EL (cell line): Measurements from ENCODE around the gene ASAP3.
"Not testable (repeated sequence)": the region's sequence is repeated elsewhere in the genome, so short reads cannot be mapped to it uniquely, and the experiment has no call there.

Experiments used
- DNase-seq: peaks from one replicate; pipeline ENCODE4 v3.0.0-alpha.2; 2016

Gene ASAP3

DNA sequence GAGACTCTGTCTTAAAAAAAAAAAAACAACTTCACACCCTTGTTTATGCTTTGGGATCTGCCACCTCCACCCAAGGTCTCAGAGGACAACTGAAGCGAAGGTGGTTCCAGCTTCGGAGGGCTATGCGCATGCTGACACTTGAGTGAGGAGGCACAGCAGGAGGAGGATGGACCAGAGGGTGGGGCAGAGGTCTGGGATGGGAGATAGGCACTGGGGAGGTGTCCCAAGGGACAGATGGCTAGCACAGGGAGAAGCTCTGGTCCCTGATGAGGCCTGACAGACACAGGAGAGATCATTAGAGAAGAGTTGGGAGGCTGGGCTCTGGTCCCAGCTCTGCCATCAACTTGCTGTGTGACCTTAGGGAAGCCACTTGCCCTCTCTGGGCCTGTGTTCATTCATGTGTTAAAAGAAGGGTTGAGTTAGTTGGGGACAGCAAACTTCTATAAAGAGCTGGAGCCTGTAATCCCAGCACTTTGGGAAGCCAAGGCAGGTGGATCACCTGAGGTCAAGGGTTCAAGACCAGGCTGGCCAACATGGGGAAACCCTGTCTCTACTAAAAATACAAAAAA, 30.2 kb upstream of the ASAP3 start:
- DNase-seq: no peak

DNA sequence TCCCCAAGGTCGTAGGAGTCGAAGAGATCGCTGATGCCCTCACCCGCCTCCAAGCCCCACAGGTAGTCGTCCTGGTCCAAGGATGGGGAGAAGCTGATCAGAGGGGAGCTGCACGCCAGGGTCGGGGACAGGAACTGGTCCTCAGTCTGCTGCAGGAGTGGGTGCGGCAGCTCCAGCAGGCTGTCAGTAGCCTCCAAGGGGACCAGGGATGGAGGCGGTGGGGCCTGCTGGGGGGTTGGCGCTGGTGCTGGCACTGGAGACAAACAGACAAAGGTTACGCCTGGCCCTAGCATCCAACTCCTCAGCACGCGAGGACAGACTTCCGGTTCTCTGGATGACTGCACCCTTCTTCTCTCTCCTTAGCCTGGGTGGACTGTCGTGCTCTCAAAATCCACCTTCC, 25.9 kb upstream of the ASAP3 start:
- no peak for DNase-seq

DNA sequence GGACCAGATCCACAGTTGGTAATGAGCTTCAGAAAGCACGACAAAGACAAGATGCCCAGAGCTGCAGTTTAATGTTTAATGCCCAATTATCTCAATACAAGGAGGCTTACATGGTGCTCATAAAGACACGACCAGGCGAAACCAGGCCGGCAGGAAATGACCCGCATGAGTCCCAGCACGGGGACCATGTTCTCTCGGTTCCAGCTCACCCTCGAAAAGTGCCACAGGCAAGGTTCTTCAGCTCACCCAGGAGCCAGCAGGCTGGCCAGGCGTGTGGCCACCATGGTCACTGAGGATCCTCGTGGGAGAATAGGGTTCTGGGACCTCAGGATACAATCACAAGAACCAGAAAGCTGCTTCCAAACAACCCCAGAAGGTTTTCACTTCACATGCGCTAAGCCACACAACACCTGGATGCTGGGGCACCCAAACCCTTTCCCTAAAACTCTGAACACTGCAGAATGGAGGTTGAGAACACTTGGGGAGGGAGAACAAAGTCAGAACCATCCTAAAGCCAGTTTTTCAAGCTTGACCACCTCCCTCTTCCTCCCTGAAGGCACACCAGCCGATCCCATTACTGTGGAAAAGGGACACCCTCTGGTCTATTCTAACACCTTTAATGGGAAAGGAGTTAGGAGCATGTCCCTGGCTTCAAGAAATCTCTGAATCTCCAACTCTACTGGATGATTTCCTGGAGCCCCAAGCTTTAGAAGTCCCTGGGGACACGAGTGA, 22.6 kb upstream of the ASAP3 start:
- no peak for DNase-seq

DNA sequence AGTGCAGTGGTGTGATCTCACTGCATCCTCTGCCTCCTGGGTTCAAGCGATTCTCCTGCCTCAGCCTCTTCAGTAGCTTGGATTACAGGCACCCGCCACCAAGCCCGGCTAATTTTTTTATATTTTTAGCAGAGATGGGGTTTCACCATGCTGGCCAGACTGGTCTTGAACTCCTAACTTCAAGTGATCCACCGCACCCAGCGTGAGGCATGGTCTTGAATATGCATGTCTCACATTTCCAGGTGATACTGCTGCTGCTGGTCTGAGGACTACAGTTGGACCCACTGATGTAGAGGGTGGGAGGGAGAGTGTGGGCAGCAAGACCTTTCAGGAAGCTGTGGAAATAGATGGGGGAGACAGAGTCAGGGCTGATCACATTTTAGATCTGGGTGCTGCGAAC, 21.9 kb upstream of the ASAP3 start:
- DNase-seq: no peak

DNA sequence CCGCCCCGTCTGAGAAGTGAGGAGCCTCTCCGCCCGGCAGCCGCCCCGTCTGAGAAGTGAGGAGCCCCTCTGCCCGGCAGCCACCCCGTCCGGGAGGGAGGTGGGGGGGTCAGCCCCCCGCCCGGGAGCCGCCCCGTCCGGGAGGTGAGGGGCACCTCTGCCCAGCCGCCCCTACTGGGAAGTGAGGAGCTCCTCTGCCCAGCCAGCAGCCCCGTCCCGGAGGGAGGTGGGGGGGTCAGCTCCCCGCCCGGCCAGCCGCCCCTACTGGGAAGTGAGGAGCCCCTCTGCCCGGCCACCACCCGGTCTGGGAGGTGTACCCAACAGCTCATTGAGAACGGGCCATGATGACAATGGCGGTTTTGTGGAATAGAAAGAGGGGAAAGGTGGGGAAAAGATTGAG, 20.2 kb upstream of the ASAP3 start:
- not testable (repeated sequence) for DNase-seq

DNA sequence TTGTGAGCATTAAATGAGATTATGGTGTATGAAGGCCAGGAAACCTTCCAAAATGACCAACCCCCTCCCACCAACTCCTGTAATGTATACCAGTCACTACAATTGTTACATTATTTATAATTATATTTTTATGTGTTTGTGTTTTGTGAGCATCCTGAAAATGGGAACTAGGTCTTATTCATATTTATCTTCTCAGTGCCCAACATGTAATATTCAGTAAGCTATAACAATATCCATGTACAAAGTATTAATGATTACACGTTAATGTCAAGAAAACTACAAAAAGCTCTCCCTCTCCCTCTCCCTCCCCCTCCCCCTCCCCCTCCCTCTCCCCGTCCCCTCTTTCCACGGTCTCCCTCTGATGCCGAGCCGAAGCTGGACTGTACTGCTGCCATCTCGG, 19.0 kb upstream of the ASAP3 start:
- DNase-seq: no peak

DNA sequence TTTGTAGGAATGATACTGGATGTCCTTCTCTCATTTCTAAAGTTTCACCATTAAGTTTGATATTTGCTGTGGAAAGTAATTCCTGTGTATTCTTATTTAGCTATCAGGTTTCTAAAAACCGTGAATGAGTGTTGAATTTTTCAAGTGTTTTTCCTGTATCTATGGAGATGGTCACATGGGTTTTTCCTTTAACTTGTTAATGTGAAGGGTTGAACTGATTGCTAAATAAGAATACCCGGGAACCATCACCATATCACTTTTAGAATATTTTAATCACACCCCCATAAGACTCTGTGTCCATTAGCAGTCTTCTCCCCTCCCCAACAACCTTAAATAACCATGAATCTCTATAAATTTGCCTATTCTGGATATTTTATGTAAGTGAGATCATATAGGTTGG, 16.5 kb upstream of the ASAP3 start:
- DNase-seq: no peak

DNA sequence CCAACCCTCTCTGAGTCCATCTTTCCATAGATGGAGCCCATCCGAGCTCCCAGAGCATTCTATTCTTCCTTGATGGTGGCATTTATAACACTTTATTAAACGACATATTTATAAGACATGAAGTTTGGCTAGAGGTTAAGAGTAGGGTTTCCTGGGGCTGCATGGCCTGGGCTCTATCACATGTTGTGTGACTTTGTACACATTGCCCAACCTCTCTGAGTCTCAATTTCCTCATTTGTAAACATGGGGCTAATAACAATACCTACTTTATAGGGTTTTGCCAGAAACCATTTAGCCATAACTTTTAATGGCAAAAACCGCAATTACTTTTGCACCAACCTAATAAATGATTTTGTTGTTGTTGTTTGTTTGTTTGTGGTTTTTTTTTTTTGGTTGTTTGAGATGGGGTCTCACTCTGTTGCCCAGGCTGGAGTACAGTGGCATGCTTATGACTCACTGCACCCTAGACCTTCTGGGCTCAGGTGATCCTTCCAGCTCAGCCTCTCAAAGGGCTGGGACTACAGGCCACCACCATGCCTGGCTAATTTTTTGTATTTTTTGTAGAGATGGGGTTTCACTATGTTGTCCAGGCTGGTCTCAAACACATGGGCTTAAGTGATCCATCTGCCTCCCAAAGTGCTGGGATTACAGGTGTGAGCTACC, 13.9 kb upstream of the ASAP3 start:
- DNase-seq: no peak

DNA sequence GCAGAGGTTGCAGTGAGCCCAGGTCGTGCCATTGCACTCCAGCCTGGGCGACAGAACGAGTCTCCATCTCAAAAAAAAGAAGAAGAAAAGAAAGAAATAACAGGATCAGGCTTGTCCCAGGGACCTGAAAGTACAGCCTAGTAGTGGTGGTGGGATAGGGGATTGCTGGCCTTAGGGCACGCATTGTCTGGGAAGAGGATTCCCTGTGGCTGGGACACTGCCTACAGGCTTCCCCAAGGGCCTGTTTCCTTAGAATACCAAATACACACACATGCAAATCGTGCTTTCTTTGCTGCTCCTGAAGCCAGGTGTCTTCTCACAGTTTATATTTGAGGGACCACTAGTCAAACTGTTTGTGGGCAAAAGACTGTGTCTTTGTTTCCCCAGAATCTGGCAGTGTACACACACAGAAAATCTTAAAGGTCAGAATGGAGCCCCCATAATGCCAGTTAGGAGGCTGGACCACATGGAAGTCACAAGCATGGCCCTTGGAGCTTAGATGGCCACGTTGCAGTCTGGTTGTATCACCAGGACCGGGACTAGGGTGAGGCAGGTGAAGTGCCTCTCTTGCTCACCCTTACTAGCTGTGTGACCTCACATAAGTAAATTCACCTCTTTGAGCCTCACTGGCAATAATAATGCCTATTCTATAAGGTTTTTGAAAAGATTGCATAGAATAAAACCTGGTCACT, 12.7 kb upstream of the ASAP3 start:
- DNase-seq: no peak

DNA sequence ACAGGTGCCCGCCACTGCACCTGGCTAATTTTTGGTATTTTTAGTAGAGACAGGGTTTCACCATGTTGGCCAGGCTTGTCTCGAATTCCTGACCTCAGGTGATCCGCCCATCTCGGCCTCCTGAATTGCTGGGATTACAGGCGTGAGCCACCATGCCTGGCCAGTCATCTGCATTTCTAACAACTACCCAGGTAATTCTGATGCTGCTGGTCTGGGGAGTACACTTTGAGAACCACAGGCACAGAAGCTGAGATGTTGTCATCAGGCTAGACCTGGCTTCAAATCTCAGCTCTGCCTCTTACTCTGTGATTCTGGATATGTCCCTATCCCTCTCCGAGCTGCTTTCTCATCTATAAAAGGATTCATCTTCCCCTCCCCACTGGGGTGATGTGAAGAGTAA, 10.9 kb upstream of the ASAP3 start:
- DNase-seq: not testable (repeated sequence)

DNA sequence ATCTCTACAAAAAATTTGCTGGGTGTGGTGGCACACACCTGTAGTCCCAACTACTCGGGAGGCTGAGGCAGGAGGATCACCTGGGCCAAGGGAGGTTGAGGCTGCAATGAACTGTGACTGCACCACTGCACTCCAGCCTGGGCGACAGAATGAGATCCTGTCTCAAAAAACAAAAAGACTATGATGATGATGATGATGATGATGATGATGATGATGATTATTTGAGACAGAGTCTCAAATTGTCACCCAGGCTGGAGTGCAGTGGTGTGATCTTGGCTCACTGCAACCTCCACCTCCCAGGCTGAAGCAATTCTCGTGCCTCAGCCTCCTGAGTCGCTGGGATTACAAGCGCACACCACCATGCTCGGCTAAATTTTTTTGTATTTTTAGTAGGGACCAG, 8.8 kb upstream of the ASAP3 start:
- not testable (repeated sequence) for DNase-seq

DNA sequence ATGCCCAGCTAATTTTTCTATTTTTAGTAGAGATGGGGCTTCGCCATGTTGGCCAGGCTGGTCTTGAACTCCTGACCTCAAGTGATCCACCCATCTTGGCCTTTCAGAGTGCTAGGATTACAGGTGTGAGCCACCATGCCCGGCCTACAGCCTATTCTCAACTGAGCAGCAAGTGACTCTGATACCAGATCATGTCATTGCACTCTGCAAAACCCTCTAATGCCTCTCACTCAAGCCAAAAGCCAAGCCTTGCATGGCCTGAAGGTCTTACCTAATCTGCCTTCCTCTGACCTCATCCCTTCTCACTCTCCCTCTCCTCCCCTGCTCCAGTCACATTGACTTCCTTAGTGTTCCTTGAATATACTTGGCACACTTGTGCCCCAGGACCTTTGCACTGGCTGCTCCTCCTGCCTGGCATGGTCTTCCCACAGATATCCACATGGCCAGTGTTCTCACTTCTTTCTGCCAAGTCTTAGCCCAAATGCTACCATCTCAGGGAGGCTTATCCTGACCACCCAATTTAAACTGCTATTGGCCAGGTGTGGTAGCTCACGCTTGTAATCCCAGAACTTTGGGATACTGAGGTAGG, 8.2 kb upstream of the ASAP3 start:
- no peak for DNase-seq

DNA sequence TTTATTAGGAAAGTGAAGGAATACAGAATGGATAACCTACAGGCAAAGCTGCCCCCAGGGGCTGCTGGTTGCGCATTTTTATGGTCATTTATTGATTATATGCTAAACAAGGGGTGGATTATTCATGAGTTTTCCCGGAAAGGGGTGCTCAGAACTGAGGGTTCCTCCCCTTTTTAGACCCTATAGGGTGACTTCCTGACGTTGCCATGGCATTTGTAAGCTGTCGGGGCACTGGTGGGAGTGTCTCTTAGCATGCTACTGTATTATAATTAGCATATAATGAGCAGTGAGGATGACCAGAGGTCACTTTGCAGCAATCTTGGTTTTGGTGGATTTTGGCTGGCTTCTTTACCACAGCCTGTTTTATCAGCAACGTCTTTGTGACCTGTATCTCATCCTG, 5.9 kb upstream of the ASAP3 start:
- no peak for DNase-seq

DNA sequence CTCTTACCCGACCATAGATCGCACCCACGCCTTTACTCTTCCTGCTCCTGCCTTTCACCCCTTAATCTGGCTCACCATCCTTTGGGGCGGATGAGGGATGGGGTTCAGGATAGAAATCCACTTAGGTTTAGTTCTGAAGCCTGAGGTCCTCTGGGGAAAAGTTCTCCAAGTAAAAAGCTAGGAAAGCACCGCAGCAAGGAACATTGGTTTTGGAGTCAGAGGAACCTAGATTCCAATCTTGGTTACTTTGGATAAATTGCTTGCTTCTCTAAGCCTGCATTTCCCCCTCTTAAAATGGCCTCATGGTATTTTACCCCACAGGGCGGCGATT, 988 bp upstream of the ASAP3 start:
- no peak for DNase-seq

DNA sequence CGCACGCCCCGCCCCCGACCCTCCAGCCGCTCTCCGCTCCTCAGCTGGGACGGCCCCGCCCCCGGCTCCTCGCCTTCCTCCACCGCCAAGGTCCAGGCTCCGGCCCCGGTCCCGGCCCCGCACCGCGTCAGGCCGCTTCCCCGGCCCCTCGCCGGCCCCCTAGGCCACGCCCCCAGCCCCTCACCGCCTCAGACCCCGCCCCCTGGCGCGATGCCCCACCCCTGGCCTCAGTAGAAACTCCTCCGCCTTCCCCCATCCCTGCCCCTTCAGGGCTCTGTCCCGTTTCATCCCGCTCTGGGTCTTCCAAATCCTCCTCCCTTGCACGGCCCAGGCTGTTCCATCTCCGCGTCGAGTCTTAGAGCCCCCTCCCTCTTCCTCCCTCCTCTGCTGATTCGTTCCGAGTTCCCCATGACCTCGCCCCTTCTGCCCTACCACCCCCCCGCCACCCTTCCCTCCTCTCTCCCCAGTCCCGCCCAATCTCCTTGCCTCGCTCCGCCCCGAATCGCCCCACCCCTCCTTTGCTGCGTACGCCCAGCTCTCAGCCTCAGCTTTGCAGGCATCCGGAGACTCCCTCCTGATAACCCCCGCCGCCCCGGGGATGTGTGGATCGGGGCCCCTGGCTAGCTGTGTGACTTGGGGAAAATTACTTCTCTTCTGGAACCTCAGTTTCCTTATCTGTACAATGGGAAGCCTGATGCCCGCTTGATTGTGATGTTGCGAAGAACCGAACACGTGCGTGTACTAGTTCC, 448 bp upstream of the ASAP3 start:
- DNase-seq: peak; percentile 93

DNA sequence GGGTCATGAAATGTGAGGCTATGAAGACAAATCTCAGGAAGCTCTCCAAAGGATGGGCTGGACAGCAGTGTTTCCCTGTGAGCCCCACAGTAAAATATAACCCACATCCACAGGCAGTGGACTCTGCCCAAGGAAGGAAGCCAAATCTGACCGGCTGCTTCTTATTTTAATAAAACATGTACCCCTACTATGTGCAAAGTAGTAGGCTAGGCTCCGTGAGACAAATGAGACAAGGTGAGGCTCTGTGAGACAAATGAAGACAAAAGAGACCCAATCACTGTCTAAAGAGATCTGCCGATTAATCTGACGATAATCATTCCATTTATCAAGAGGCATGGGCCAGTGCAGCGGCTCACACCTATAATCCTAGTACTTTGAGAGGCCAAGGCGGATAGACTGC, 2.1 kb downstream of the ASAP3 start:
- no peak for DNase-seq

DNA sequence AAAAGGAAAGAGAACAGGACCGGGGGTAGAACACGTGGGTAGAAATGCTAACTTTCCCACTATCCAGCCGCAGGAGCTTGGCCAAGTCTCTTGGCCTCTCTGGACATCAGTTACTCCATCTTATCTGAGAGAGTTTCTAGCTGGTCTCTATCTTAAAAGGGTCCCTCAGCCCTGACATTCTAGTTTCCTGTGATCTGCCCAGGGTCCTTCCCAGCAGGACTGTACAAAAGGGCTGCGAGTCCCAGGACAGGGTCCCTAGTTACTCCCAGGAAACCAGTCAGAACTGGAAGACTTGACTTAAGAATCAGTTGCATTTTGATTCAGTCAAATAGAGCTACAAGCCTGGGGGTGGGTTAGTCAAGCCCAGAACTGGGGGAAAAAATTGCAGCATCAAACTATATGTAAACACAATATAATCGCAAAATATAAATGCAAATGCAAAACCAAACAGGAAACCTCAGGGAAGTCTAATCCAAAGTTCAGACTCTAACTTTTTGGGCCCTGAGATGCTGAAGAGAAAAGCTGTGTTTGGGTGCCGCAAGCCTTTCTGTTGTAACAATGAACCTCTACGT, 2.9 kb downstream of the ASAP3 start:
- no peak for DNase-seq

DNA sequence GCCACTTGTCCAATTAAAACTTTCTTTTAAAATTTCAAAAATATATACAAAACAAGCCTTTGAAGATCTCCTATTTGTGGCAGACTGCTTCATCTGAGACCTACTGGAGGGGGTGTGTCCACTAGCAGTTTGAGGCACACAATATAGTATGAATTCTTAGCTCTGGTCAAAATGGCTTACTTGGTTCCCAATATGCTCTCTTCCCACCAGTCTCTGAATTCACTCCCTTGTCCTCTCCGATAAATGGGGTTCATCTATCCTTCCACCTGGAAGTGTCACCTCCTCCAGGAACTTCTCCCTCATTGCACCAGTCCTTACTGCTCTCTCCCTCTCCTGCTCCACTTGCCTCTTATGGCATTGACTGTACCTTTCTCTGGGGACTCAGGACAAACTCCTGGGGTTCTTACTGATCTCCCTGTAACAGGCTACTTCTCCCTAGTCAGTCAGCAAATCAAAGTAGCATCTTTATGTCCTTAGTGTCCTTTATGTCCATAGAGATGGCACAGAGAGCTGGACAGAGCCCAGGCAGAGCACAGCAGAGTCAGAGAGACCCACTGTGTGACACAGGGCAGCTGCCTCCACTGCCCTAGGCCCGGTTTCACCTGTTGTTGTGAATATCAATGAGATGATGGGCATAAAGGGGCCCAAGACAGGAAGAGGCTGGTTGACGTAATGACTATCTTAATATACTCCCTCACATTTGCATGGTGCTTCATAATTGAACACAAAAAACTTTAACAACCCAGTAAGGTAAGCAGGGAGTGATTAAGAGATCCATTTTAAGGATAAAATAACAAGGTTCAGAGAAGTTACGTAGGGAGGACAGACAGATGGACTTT, 3.6 kb downstream of the ASAP3 start:
- DNase-seq: no peak

DNA sequence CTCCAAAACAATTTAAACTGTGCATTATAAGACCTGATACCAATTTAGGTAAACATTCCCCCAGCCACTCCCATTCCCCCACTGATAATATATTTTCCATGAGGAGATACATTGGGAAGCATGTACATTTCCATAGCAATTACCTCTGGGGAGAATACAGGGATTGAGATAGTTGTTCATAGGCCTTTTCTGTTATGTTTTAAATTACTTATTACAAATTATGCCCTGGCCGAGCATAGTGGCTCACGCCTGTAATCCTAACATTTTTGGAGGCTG, 4.4 kb downstream of the ASAP3 start:
- DNase-seq: no peak

DNA sequence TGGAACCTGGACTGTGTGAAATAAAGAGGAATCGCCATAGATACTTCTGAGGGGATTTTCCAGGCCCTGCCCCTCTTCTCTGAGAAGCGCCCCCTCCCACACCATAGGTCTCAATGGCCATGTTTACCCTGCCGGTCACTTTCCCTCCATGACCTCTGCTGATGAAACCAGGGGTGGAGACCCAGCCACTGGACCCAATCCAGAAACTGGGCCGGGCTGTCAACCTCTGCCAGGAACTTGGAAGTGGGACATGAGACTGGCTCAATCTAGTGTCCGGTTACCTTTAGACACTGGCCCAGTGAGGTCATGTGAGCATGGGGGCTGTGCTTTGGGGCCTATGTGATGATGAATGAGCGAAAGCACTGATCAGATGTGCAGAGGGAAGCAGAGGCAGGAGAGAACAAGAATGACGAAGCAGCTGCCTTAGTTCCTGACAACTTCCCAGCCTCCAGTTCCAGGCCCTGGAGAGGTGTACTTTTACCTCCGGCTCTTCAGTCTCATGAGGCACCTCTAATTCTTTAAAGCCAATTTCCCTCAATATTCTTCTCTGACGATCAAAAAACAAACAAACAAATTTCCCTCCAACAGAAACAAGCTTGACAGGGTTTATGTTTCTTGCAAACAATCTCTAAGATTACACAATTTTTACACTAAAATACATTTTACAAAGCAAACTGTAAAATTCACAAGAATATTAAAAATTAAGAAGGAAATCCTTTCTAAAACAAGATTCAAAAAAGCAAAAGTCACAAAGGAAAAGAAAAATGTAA, 4.9 kb downstream of the ASAP3 start:
- DNase-seq: peak; percentile 29
